Right forelimb (tissue), 1 donor: ENCODE data around the gene MSMO1.
A peak's percentile ranks its signal among the peaks of the same experiment; 100 is the strongest.
"Not testable (repeated sequence)": the region's sequence is repeated elsewhere in the genome, so short reads cannot be mapped to it uniquely, and the experiment has no call there.

Source experiments
- DNase-seq: peaks from one replicate; pipeline ENCODE4 v3.0.0-alpha.2; 2018

MSMO1 gene

DNA sequence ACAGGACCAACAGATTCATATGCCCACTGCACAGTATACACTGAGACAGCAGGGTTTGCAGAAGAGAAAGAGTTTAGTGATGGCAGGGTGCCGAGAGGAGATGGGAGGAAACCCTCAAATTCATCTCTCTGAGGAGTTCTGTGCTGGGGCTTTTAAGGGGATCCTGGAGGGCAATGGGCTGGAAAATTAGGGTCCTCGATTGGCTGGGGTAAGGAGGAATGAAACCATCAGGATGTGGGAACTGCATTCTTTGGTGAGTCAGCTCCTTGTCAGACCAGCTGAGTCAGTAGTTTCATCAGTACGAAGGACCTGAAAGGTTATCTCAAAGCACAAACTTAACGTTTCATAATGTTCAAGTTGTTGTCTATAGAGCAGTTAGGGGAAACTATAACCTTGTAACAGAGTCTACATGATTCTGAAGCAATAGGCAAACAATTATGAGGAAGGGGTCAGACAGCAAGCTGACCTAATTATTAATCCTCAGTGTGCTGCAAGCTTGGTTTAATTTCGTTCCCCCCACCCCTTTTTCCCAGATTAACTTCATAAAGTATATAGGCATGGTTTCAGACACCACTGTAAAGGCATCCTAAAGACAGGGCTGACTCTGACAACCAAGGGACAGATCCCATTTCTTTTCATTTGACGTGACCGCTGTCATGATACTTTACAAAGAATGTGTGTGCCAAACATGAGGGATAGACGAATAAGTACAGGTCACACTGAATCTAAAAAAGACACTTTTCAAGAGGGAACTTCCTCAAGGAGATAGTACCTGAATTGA, 1.5 kb upstream of the MSMO1 start:
- DNase-seq: no peak

DNA sequence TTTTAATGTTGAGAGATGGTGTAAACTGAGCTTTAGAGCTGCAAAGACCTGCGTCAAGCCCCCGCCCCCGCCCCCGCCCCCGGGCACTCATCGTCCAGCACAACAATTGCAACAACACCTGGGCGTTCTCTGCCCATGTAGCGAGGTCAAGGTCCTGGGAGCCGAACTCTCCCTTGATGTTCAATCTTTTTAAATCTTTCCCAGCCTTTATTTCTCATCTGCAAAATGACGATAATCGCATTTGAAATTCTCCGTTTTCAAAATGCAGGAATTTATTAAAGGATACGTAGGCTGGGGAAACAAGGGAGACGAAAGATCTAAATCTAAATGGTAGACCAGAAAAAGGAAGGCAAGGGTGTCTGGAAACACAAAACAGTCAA, 648 bp upstream of the MSMO1 start:
- DNase-seq: peak; percentile 64

DNA sequence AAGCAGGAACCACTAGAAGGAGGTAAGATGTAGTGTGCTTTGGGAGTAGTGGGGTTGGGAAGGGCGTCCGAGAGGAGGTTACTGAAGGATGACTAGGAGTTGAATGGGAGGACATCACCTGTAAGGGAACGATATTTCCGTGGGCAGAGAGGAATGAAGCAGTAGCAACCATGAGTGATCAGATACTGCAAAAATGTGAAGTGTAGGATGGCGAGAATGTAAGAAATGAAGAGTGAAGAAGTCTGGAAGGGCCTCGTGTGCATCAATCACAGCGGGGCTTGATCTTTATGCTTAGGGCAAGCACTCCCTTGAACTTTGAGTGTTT, 594 bp downstream of the MSMO1 start:
- no peak for DNase-seq

DNA sequence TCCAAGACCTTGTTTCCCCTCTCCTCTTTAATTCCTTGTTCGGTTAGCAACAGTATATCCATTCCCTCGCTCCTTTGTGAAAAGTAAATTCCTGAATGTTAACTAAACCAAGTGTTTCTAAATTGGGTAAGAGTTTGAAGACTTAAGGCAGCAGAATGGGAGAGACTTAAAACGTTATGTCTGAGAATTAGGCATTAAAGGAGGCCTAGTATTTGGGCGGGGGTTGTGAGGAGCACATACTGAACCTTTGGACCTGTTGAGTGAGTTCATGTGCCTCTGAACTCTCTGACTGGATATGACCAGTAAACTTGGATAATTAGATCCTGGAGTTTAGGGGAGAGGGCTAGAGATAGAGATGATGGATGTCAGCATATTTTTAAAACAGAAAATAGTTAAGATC, 1.2 kb downstream of the MSMO1 start:
- no peak for DNase-seq

DNA sequence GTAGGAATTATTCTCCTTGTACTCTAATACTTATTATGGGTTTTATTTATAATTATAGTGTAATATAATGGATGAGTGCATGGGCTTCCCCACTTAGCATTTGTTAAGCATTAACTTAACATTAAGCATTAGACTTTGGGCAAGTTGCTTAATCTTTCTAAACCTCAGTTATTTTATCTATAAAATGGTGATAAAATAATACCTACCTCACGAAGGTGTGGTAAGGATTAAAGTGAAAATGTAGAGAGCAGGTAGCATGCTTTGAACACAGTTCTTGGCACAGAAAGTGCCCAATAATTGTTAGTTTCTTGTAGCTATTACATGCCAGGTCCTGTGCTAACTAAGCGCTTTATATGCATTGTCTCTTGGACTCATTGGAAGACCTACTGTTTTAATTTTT, 2.6 kb downstream of the MSMO1 start:
- DNase-seq: no peak

DNA sequence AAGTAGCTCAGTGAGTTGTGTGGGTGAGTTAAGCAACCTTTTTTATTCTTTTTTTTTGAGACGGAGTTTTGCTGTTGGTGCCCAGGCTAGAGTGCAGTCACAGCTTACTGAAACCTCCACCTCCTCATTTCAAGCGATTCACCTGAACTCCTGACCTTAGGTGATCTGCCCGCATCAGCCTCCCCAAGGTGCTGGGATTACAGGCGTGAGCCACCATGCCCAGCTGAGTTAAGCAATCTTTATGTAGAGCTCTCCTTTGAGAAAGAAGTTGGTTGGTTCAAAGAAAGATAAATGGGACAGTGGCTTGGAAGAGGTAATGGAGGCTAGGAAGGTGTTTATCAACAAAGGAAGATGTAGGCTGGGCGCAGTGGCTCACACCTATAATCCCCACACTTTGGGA, 3.2 kb downstream of the MSMO1 start:
- no peak for DNase-seq

DNA sequence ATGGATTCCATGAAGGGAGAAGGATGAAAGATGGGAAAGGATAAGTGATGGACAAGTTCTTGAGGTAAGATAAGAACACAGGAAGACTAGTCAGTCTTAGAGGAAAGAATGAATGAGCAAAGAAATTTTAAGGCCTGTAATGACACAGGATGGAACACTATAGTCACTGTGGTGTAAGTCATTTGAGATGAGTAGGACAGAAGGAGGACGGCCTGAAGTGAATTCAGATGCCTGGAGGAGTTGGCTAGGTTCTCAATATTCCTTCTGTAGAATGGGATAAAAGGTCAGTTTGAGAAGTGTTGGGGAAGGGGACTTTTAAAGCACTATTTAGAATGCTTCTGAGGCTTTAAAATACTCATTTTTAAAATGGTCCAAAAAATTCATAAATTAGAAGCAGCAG, 3.9 kb downstream of the MSMO1 start:
- DNase-seq: no peak

DNA sequence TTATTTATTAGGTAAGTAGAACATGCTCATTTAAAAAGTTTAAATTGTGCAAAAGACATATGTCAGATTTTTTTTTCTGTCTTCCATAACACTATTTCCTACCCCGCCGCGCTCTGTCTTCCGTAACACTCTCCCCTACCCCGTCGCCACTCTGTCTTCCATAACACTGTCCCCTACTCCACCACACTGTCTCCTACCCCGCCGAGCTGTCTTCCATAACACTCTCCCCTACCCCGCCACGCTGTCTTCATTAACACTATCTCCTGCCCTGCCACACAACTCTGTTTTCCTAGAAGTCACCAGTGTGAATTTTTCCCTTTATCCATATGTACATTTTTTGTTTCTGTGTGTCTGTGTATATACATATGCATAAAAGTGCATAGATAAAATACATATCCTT, 4.4 kb downstream of the MSMO1 start:
- no peak for DNase-seq

DNA sequence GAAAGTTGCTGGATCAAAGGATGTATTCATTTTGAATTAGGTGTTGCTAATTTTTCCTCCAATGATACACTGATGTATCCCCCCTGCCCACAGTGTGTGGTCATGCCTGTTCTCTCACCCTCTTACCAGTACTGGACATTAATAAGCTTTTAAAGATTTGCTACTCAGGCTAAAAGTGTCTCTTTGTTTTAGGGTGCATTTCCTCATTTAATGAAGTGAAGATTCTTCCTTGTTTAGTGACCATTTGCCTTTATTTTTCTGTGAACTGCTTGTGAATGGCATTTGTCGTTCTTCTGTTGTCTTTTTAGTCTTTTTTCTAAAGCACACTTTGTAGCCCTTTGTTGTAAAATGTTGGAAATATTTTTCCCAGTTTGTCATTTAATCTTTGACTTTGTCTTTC, 5.0 kb downstream of the MSMO1 start:
- DNase-seq: no peak

DNA sequence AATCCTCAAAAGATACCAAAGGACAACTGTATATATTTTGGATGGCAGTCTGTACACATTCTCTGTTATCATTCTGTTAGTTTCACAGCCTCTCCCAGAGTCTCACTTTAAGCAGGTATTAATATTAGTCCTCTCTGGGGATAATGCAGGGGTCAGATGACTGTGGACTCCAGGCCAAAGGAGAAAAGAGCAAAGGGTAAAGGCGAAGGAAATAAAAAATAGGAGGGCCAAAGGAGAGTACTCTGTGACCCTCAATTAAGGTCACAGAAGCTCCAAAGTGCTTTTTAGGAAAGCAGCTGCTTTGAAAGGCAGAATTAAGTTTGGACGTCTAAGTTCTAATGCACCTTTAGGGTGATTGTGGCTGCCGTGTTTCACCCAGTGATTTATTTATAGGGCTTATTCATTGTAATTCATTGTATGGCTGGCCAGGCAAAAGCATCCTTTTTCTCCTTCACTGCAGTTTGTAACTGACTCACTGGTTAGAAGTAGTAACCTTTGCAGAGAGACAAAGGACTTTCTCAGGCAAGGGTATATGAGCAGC, 7.8 kb downstream of the MSMO1 start:
- no peak for DNase-seq

DNA sequence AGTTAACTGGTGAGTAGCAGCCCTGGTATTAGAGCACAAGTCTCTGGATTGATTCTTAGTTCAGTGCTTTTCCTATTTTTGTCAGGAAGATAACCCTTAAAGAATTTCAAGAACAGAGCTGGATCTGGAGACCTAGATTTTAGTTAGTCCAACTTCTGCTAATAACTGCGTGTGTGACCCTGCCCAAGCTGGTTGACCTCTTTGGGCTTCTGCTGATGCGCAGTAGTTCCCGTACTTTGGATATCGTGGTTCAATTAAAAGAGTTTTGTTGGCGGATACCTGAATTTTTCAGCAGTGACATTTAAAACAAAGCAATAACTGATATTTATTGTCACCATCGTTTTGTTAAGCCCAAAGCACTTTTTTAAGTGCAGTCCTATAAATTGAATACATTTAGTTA, 9.3 kb downstream of the MSMO1 start:
- DNase-seq: no peak

DNA sequence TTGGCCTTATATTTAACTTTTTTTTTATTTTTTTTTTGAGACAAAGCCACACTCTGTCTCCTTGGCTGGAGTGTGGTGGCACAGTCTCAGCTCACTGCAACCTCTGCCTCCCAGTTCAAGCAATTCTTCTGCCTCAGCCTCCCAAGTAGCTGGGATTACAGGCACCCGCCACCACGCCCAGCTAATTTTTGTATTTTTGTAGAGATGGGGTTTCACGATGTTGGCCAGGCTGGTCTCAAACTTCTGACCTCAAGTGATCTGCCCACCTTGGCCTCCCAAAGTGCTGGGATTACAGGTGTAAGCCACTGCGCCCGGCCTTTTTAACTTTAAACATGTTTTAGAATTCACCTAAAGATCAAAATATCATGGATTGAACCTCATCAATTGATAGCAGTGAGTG, 14.9 kb downstream of the MSMO1 start:
- not testable (repeated sequence) for DNase-seq

DNA sequence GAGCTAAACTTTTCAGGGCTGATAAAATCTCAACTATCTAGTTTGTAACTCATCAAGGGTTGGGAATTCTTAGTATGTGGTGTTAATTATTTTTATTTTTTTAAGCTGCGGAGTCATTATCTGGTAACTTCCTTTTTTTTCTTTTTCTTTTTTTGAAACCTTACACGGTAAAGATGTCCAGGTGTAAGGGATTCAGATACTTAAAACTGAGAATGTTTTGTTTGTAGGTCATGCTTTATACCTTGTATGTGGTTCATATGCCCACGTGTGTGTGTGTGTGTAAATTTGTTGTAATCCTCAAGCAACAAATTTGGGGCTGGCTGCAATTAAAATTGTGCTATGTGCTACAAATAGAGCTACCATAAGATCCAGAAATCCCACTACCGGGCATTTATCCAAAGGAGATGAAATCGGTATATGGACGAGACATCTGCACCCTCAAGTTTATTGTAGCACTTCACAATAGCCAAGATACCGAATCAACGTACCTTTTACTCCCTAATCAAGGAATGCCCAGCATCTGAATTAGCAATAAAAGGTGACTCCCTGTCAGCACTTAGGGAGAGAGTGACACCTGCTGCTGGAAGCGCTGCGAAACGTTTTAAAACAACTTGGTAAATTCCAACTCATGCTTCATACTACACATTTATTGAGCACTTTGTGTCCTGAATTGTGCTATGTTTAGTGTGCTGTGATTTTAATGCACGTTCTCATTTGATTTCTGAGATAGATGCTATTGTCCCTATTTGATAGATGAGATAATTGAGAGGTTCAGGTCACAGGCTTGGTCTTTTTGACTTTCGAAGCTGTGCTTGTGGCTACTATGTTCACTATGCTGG, 16.1 kb downstream of the MSMO1 start:
- no peak for DNase-seq

DNA sequence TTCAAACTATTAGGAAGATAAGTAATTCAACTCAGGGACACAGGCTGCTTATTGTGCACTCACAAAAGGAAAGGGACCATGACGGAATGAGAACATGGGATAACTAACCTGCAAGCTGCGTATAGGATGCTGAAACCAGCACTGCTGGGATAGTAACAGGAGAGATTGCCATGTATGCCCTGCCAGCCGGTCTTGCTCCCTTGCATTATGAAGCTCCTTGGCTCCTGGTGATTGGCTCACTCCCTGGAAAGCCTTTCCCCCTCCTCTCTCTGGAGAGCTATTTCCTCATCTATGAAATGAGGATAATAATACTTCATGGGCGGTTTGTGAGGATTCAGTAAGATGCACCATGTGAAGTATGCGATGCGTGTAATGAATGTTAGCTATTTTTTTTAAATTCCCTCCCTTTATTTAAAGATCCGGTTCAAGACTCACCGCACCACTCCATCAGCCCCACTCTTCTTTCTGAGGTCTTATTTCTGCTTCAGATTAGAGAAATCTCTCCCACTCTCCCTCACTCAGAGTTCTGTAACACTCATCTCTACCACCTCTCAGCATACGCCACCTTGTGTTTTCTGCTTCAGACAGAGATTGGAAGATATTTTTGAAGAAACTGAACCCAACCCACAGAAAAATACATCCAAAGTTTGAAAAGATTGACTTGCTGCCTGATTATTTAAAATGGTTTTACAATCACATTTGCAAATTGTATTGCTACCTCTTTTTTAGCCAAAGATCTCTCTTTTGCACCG, 18.4 kb downstream of the MSMO1 start:
- no peak for DNase-seq

DNA sequence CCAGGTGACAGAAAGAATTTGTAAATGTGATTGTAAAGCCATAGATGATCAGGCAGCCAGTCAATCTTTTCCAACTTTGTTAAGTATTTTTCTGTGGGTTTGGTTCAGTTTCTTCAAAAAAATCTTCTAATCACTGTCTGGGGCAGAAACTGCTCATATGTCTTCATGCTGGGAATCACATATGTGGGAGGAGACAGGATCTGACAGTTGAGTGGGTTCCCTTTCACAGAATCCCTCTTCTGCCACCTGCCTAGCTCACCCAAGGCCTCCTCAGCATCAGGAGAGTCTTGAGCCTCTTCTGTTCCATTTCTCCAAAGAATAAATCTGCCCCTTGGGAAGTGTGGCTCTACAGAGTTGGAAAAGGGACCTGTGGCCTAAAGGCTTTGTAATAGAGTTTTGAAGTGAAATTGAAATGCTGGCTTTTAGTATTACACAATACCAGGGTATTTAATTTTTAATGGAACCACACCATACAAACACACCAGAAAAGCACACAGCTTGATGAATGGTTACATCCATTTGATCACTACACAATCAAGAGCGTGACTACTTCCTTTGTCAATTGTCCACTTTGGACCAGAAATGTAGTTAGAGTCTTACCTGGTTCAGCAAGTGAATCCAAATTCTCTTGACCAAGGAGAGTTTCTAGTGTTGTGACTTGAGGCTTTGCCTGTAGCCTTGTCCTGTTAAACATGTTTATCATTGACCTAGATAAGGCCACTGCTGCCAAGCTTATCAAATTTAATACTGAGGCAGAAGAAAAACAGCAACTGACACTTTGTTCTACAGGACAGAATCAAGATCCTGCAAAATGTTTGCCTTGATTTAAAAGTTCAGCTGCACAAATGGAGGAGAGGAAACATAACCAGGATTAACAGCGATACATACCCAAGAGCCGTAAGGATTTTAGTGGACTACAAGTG, 20.4 kb downstream of the MSMO1 start:
- DNase-seq: no peak

DNA sequence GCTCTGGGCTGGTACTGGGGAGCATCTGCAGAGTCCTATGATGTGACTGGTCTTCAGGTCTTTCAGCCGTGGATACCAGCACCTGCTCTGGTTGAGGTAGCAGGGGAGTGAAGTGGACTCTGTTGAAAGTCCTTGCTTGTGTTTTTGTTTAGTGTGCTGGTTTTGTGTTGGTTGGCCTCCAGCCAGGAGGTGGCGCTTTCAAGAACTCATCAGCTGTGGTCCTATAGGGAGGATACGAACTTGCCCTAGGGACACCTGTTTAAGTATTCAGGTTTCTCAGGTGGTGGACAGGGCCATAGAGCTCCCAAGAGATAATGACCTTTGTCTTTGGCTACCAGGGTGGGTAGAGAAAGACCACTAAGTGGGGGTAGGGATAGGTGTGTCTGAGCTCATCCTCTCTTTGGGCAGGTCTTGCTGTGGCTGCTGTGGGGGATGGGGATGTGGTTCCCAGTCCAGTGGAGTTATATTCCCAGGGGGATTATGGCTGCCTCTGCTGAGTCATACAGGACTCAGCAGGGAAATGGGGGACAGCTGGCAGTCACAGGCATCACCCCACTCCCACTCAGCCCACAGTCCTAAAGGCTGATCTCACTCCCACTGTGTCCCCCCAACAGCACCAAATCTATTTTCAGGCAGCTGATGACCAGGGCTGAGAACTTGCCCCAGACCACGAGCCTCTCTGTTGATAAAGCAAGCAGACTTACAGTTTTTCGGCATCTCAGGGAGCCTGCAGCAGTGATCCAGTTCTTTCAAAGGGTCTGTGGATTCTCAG, 24.1 kb downstream of the MSMO1 start:
- no peak for DNase-seq

DNA sequence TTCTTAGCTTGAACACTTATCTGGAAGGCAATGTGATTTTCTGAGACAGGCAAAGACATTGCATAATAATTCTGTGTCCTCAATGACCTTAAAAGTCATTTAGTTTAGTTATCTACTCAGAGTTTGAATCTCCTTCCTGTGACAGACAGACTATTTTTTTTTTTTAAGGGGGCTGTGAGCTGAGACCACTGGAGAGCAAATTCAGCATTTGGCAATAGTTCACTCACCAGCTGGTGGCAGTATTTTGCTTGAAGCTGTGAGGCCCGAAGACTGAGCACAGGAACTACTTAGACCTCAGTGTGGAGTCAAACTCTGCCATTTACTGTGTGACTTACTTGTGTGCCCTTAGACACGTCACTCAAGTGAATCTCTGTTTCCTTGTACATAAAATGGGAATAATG, 28.4 kb downstream of the MSMO1 start:
- no peak for DNase-seq

DNA sequence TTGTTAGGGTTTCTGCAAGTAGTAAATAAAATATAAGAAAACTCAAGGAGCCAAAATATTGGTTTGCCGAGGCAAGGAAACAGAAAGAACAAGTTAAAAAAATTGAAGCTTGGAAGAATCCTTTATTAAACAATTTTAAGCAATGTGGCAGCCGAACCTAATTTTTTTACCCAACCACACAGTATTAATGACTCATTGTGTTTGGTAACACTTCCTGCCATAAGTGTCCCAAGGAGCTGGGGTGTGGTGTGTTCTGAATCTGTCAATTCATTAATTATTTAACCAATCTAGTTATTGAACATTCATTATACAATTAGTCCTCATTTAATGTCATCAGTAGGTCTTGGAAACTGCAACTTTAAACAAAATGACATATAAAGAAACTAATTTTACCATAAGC, 32.0 kb downstream of the MSMO1 start:
- no peak for DNase-seq

DNA sequence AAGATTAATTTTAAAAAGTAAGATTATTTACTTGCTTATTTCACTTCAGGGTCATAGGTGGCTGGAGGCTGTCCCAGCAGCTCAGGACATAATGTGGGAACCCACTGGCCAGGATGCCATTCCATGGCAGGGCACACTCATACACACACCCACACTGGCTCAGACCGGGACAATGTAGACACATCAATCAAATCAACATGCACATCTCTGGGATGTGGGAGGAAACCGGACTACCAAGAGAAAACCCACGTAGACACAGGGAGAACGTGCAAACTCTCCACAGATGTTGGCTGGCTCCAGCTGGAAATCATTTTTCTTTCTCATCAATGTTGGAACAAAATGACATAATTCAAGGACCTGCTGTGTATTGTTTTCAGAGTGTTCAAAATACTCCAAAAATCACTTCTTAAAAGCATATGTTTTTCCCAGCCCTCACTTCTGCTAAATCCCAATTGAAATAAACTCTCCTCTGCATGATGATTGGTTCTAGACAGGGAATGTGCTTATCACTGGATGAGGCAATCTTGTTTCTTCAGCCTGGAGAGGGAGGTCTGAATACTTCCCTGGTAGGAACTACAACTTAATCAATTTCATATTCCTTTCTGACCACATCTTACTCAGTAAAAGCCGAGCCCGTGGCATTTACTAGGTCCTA, 32.7 kb downstream of the MSMO1 start:
- DNase-seq: no peak

DNA sequence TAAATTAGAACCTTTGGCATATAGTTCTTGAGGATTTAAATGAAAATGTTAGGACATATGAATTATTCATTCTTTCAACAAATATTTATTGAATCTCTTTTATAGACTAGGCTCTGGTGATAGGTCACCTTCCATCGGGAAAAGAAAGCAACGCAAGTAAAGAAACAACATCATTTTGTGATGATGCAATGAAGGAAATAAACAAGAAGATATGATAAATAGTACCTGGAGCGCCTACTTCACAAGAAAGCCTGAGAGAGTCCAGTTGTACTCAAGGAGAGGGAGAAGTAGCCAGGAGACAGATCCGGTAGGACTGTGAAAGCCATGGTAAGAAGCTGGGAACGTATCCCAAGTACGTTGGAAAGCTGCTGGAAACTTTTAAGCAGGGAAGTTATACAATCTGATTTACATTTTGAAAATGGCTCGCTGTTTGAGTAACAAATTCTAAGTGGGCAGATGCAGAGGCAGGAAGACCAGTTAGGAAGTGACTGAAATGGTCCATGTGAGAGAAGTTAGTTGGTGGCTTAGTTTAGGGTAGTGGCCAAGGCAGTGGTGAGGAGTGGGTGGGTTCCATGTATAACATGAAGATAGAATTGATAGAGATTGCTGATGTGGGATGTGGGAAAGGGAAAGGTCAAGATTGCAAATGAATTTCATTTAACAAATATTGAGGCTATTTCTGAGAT, 33.7 kb downstream of the MSMO1 start:
- DNase-seq: no peak

DNA sequence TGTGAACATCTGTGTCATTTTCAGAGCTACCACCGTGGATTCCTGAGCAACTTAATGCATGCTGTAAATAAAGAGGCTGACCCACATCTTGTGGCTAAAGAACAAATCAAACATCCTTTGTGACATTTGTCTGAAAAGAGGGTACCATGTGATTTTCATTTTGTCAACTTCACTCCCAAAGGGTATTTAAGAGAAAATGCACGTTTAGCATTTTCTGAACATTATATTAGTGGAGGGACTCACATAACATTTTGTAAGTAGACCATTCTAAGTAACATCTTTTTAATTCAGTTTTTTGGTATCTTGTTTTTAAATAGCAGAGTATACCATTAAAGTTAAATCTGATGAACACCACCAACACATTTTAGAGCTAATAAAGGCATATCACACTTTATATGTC, 34.3 kb downstream of the MSMO1 start:
- DNase-seq: no peak
